ENCODE measurements around the gene PSTPIP1. TPM values are rescaled to one million over a fixed set of nuclear protein-coding genes. Genes with fewer than 3 reads are reported as not detected.

The PSTPIP1 gene
- total and polyA plus RNA-seq, 2 of the 8 experiments (the other 6 are each of a cell fraction or from before 2014, with no cell fraction given), result 1.6 to 1.8 TPM

GRCh38 chr15:77027697-77028450 is 32.9 kb downstream of the PSTPIP1 start (continued):
- TF ChIP-seq ATF2 (IDR thresholded peaks at IDR 0.05; ENCODE audit: low read length) (no peak), NANOG (IDR thresholded peaks at IDR 0.05; ENCODE audit: insufficient read depth, low read depth, low read length, poor library complexity, severe bottlenecking) (no peak), GABPA (IDR thresholded peaks at IDR 0.05; ENCODE audit: borderline replicate concordance, insufficient read depth, low read length) (peak; percentile 51; the same call in 1 of the 2 replicates), GTF2F1 (IDR thresholded peaks at IDR 0.05; ENCODE audit: borderline replicate concordance, low read depth, low read length) (no peak), RBBP5 (IDR thresholded peaks at IDR 0.05; ENCODE audit: borderline replicate concordance, low read depth, low read length) (0 out of 2 replicates have a peak, but pooled peaks have one; percentile 35), BRCA1 (IDR thresholded peaks at IDR 0.05; ENCODE audit: low read depth, low read length) (no peak)
